BJ (cell line): Measurements from ENCODE around the gene SMYD2. TPM values are rescaled to one million over a fixed set of nuclear protein-coding genes. Genes with fewer than 3 reads are reported as not detected.

Source experiments
- CTCF ChIA-PET: fragments of 350-600 bp; formaldehyde crosslinking; extraction: SDS; loops from one replicate; lab custom pipeline; 2021; ENCODE audit warnings: antibody characterized with exemption, inconsistent platforms; lab: Yijun Ruan, JAX
- POLR2A ChIA-PET: fragments of 300-600 bp; sonication (Branson Sonifier 250); formaldehyde crosslinking; extraction: SDS; loops from one replicate; lab custom pipeline; 2021; ENCODE audit warnings: antibody characterized with exemption; lab: Charles Lee
- DNase-seq: peaks from one replicate; pipeline ENCODE4 v3.0.0-alpha.2; 2011; ENCODE audit warnings: low read depth
- H3K27me3 ChIP-seq: 2 replicates; pipeline ENCODE4 v1.6.0; 2011; ENCODE audit warnings: low read length; ENCODE audit not compliant: control insufficient read depth, insufficient read depth
- H3K36me3 ChIP-seq: 2 replicates; pipeline ENCODE4 v1.5.1; 2011; ENCODE audit warnings: low read length; ENCODE audit not compliant: control insufficient read depth, insufficient read depth
- H3K4me3 ChIP-seq: 2 replicates; pipeline ENCODE4 v1.5.1; 2011; ENCODE audit warnings: low read depth, mild to moderate bottlenecking, control low read depth, low read length
- polyA plus RNA-seq: library from polyadenylated mRNA; depleted of rRNA; stranded (reverse); fragments of >200 nt; gene quantifications from 2 replicates; pipeline ENCODE4 v1.2.3, GENCODE V29; 2011
- TF ChIP-seq, protein P1 (sequence below): IDR thresholded peaks from 2 replicates; pipeline ENCODE4 v1.5.1; 2011; ENCODE audit warnings: low read depth, mild to moderate bottlenecking, control low read depth, inconsistent platforms, low read length, moderate library complexity; ENCODE audit not compliant: insufficient read depth

Gene SMYD2
- polyA plus RNA-seq, 1 experiment: 41.5 TPM

DNA sequence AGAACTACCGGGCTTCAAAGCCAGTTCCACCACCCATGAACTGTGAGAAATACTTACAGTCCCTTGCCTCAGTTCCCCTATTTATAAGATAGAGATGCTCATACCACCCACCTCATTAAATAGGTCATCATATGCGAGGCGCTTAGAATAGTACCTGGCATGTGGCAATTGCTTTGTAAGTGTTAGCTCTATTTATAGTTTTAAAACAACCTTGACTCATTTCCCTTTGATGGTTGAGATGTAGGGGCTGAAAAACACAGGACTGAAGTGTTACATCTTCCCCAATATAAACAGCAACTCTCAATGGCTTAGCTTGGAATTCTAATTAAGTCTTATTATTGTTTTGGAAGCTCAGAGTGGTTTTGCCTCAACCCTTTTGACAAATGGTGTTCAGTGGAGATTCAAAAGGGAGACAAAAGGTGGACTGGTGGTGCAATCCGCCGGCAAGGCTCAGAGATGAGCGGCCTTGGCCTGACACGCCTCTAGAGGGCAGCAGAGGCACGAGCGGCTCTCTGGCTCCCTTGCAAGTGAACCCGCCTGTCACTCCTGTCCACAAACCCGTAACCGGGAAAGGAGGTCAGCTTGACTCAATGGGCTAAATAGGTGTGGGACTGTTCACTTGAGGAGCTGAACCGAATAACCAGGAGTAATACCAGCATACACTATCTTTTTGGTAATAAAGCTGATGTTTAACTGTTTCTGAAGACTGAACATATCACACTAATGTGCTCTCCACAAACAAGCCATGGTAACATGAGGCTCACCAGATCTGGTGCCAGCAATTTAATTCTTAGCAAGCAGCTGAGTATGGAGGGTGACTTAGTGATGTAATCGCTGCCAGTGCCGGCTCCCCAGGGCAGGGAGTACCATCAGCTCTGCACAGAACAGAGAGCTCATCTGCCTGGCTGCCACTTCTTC lies 19.5 kb upstream of the SMYD2 start:
- ChIA-PET CTCF (interaction anchor here (0.5 to 7.3 kb wide), 42 partner anchors 9 to 1266 kb away, joined by 3 to 285 read pairs (median 6); no protein-coding TSS in a partner anchor), POLR2A (interaction anchor here (0.7 kb wide), 1 partner anchor 12 kb away, joined by 3 read pairs; no protein-coding TSS in a partner anchor)
- H3K27me3 ChIP-seq: peaks cover 6% of the 10 kb centered on the region
- TF ChIP-seq, protein P1, sequence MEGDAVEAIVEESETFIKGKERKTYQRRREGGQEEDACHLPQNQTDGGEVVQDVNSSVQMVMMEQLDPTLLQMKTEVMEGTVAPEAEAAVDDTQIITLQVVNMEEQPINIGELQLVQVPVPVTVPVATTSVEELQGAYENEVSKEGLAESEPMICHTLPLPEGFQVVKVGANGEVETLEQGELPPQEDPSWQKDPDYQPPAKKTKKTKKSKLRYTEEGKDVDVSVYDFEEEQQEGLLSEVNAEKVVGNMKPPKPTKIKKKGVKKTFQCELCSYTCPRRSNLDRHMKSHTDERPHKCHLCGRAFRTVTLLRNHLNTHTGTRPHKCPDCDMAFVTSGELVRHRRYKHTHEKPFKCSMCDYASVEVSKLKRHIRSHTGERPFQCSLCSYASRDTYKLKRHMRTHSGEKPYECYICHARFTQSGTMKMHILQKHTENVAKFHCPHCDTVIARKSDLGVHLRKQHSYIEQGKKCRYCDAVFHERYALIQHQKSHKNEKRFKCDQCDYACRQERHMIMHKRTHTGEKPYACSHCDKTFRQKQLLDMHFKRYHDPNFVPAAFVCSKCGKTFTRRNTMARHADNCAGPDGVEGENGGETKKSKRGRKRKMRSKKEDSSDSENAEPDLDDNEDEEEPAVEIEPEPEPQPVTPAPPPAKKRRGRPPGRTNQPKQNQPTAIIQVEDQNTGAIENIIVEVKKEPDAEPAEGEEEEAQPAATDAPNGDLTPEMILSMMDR: peak; percentile 99
- H3K36me3 ChIP-seq: no peaks in the 10 kb centered on the region
- no peak overlapping the region for H3K4me3 ChIP-seq
- DNase-seq: peak; percentile 23

DNA sequence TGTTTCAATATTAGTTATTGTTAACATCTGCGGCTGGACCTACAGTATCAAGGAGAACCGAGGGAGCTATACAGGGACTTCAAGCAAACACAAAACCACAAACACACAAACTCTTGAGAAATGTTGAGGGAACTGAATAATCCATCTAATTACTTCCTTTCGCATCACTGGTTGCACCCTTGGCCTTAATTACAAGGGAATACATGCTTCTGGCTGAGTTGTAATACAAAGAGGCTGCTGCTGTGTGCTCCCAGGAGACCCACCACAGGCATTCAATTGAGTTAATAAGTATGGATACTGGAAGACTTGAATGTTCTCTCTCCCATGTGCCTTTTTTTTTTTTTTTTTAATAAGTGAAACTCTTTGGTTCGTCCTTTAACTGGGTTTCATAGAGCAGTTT lies 16.8 kb upstream of the SMYD2 start:
- DNase-seq: no peak
- POLR2A ChIA-PET: interaction anchor here (0.7 kb wide), 1 partner anchor 63 kb away, joined by 7 read pairs; no protein-coding TSS in a partner anchor
- TF ChIP-seq, protein P1: no peak
- Histone ChIP-seq H3K4me3 (no peak overlapping the region), H3K36me3 (no peaks in the 10 kb centered on the region), H3K27me3 (peaks cover 6% of the 10 kb centered on the region)
- CTCF ChIA-PET: interaction anchor here (1.0 to 1.6 kb wide), 4 partner anchors 65 to 330 kb away, joined by 3 to 9 read pairs (median 6); no protein-coding TSS in a partner anchor

DNA sequence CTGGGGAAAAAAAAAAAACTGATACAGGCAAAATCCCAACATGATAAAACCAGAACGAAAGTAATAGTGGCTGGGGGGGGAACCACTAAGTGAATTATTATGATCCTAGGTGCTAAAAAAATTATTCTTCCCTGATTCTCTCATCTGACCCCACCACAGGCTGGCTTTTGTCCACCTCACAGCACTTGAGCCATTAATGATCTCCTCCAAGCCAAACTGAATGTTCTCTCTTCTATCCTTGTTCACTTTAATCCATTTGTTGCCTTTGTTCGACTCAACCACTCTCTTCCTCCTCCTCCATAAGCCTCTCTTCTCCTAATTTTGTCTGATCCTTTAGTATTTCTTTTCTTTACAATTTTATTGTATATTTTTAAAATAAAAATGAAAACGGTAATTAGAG lies 16.0 kb upstream of the SMYD2 start:
- peaks cover 6% of the 10 kb centered on the region for H3K27me3 ChIP-seq
- no peak for DNase-seq
- ChIA-PET POLR2A (interaction anchor here (0.7 kb wide), 1 partner anchor 62 kb away, joined by 7 read pairs; no protein-coding TSS in a partner anchor), CTCF (no interaction called here)
- H3K36me3 ChIP-seq: no peaks in the 10 kb centered on the region
- no peak overlapping the region for H3K4me3 ChIP-seq
- TF ChIP-seq, protein P1: no peak

DNA sequence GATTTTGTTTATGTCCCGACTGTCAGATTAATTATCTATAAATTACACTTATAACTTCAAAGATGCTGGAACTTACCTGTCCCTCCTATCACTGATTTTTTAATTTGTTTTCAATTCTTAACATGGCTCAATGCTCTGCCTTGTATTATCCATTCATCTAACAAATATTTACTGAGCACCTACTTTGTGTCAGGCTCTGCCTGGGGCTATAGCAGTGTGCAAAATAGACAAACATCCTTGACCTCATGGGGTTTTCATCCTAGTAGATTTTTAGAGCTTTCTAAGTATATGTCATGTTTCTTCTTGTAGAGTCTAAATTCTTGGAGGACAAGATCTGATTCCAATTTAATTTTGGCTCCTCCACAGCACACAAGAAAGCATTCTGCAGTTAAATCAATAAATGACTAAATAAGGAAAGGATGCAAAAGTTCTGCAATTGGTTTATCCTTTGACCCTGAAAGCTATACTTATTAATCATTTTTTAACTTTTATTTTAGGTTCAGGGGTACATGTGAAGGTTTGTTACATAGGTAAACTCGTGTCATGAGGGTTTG lies 10.8 kb upstream of the SMYD2 start:
- peak; percentile 42 for DNase-seq
- Histone ChIP-seq H3K36me3 (no peaks in the 10 kb centered on the region), H3K4me3 (no peak overlapping the region), H3K27me3 (peaks cover 7% of the 10 kb centered on the region)
- ChIA-PET CTCF (interaction anchor here (0.8 to 4.4 kb wide), 5 partner anchors 9 to 58 kb away, joined by 3 to 36 read pairs (median 7); no protein-coding TSS in a partner anchor), POLR2A (no interaction called here)
- TF ChIP-seq, protein P1: no peak
